HG03103 (cell line): ENCODE data around the gene FSIP1.
A peak's percentile ranks its signal among the peaks of the same experiment; 100 is the strongest.
"Not testable (repeated sequence)": the region's sequence is repeated elsewhere in the genome, so short reads cannot be mapped to it uniquely, and the experiment has no call there.

Experiments used
- ATAC-seq: cut with Tn5 transposase; IDR thresholded peaks from one replicate; pipeline ENCODE4 v1.9.1; 2021; ENCODE audit warnings: low read depth; ENCODE audit not compliant: unreplicated experiment

The FSIP1 gene

DNA sequence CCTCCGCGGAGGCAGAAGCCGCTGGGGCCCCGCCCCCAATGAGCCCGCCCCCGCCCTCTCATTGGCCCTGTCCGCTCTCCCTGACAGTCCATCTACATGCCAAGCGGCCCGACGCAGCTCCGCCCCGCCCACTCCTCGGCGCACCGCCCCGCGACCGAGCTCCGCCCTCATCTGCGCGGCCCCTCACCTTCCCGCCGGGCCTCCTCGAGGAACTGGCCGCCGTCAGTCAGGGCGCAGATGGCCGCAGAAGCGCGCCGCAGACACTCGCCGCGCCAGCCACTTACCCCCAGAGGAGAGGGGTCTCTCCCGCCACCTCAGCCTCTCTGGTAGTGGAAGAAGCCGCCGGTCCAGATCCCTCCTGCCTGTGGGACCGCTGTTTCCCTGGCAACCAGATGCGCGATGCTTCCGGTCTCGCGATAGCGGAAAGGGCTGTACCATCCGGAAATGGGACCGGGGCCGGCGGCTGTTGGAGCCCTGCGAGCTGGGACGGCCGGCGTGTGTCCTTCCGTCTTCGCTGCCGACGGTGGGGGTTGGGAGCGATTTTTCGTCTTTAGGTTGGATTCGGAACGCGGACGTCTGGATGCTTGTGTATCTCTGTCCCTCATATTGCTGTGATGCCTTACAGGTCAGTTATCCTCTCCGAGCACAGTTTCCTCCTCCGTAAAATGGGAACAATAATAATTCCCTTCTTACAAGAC, at the start of gene FSIP1:
TSS of gene FSIP1 (minus strand) at position 401 of the 698 bp plus-strand sequence. CDS start 6,317 bp downstream, outside the sequence.
- peak; percentile 91 for ATAC-seq

DNA sequence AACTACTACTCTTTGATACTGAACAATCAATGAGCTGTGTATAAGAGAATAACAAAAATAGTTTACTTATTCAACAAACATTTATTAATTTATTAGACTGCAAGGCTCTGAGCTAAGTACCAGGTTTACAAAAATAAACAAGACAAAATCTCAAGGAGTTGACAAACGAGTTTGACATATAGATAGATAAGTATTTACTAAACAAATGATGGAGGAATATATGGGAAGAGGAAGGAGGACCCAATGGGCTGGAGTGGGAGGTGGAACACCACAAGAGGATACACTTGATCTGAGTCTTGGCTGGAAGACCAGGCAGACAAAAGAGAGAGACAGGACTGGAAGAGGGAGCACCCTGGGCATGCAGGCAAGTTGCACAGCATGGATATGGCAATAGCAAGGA, 47.5 kb upstream of the FSIP1 start:
- no peak for ATAC-seq

- no peak for ATAC-seq
Observed at GRCh38 chr15:39828374-39828931, 45.8 kb upstream of the FSIP1 start.

- ATAC-seq, result no peak
Observed at GRCh38 chr15:39826975-39827374, 44.3 kb upstream of the FSIP1 start.

DNA sequence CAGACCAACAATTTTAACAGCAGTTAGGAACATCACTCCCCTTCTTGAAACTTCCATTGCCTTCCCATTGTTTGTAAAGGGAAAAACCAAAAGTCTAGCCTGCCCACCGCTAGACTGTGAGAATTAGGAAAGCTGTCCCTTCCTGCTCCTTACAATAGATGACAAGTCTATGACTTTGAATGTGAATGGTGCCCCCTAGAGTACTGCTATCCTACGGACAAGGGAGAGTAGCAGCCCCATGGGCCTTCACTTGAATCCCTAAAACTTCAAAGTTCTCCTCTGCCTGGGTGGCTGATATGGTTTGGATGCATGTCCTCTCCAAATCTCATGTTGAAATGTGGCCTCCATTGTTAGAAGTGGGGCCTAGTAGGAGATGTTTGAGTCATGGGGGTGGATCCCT, 41.0 kb upstream of the FSIP1 start:
- no peak for ATAC-seq

GRCh38 chr15:39820050-39820602, 37.5 kb upstream of the FSIP1 start:
- ATAC-seq, result no peak

DNA sequence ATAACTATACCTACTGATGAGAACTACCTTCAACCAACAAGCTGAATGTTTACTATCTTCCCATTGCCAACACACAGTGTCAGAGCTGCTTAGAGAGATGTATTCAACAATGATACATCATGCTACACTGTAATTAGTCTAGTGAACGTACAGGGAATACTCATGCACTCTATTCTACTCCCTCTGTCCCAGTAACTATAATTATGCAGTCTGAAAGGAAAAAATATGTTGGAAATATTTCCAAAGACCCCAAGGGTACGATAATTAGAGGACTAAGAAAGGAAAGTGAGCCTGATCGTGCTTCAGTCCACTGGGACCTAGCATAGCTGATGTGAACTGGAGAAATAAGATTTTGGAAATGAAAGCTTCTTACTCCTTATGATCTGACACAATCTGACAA, 36.9 kb upstream of the FSIP1 start:
- no peak for ATAC-seq

GRCh38 chr15:39817892-39818291, 35.3 kb upstream of the FSIP1 start:
- ATAC-seq, result no peak

DNA sequence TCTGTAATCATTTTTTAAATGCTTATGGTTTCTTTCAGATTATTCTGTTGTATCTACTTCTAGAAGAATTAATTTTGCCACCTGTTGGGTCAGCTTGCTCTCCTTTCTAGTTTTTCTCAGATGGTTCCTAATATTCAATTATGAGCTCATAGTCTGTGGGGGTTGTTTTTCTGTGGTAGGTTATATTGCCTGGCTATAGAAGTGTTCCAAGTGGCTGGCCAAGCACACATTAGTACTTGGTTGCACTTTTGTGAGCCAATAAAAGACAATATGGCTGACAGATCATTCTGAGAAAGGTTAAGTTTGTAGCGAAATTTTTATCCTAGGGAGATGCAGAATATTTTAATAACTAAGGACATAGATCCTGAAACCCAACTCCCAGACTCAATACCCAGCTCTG, 31.8 kb upstream of the FSIP1 start:
- no peak for ATAC-seq

DNA sequence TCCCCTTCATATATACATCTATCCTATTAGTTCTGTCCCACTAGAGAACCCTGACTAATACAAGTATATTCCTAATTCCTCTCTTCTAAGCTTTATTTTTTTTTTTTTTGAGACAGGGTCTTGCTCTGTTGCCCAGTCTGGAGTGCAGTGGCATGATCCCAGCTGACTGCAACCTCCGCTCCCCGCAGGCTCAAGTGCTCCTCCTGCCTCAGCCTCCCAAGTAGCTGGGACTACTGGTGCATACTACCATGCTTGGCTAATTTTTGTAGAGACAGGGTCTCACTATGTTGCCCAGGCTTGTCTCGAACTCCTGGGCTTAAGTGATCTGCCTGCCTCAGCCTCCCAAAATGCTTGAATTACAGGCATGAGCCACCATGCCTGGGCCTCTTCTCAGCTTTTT, 30.0 kb upstream of the FSIP1 start:
- not testable (repeated sequence) for ATAC-seq

DNA sequence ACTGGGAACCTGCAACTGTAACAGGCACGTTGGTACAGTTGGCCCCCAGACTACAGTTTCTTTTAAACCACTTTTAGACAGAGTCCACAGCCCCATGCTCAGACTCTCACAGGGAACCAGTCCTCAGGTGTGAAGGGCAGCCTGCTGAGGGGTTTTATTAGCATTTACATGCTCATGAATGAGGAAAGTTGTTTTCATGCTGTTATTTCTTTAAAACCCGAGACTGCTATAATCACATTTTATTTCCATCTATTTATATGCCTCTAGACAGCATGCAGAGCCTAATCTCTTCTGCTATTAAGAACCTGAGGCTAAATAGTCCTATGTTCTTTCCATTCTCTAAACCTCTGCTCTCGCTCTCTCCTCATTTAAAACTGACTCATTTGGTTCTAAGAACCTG, 26.3 kb upstream of the FSIP1 start:
- no peak for ATAC-seq

GRCh38 chr15:39807791-39808190, 25.1 kb upstream of the FSIP1 start:
- ATAC-seq, result no peak

DNA sequence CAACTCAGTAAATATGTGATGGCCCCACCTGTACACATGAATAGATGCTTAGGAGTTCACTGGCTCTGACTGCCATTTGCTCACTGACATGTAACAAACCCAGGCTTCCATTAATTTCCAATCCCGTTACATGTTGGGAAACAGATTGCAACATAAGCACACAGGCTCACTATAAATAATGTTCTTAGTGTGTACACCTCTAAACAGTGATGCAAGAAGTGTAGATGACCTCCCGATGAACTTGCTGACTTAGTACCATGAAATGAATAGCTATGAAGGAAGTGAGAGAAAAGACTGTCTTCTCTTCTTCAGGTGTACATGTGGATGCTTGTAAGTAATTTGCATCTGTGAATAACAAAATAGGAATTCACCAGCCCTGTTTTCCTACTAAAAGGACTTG, 21.4 kb upstream of the FSIP1 start:
- peak; percentile 70 for ATAC-seq

DNA sequence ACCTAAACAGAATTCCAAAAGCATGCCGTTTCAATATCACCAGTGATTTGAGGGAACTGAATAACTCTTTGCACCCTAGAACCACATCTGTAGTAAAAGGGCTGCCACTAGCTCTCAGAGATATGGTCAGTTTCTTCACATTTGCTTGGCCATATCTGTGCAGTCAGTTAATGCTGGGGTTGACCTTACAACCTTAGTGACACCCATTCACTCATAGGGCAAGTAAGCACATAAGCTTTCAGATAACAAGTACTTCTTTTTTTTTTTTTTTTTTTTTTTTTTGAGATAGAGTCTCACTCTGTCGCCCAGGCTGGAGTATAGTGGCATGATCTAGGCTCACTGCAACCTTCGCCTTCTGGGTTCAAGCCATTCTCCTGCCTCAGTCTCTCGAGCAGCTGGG, 20.4 kb upstream of the FSIP1 start:
- no peak for ATAC-seq

DNA sequence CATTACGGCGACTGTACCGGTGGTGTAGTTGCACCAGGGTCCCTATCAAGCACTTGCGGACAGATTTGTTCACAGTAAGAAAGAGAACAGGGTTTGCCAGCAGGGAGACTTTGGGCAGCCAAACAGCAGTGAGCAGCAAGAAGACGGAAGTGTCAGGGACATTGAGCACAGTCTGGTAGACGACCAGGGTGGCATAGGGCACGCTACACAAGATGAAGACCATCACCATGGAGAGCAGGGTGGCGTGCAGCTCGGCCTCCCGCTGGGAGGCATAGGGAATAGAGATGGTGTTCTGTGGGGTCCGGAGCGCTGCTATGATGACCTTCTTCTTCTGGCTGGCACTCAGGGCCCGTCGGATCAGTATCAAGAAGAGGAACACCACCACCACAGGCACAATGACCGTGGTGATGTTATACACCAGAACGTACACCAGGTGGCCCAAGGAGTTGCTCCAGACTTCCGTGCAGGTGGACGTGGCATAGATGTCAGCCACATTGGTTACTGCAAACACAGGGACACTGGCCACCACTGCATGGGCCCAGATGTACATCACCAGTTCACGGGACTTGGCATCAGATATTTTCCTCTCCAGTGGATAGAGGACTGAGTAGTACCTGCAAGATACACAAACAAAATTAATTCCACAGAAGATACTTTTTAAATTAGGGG, 19.1 kb upstream of the FSIP1 start:
- no peak for ATAC-seq

DNA sequence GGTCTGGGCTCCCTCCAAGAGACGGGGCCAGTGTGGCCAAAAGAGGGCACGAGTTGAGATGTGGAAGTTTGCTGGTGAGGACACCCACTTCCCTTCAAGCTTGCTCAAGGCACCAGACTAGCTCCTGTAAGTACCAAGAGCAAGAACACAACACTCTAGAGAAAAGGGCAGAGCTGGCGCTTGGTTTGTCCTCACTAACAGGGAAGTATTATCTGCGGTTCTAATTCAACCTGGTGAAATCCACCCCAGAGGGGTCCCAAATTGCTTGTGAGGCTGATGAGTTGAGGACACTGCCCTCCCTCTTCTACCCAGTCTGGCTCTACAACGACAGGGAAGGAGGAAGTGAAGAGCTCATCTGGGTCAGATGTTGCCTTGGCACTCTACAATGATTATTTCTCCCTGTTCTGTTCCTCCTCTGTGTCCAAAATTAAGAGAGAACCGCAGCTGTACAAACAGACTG, 16.9 kb upstream of the FSIP1 start:
- no peak for ATAC-seq

GRCh38 chr15:39798382-39798781, 15.7 kb upstream of the FSIP1 start:
- ATAC-seq, result no peak

- no peak for ATAC-seq
Observed at GRCh38 chr15:39797407-39797806, 14.8 kb upstream of the FSIP1 start.

- ATAC-seq, result no peak
Observed at GRCh38 chr15:39796601-39797000, 14.0 kb upstream of the FSIP1 start.

DNA sequence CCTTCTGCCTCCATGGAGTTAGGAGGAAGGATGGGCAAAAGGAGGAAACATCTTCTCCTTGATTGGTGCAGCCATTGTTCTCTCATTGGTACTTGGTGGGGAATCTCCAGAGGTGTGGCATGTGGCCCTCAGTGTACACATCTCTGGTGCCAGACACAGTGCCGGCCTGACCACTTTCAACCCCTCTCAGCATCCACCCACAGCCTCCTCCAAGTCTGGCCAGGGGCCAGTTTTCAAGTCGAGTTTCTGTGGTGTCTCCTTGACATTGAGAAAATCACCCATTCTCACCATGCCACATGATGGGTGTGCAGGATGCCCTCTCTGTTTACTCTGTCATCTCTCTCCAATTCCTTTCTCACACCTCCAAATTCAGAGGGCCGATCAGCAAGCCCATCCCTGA, 12.8 kb upstream of the FSIP1 start:
- ATAC-seq, result no peak

DNA sequence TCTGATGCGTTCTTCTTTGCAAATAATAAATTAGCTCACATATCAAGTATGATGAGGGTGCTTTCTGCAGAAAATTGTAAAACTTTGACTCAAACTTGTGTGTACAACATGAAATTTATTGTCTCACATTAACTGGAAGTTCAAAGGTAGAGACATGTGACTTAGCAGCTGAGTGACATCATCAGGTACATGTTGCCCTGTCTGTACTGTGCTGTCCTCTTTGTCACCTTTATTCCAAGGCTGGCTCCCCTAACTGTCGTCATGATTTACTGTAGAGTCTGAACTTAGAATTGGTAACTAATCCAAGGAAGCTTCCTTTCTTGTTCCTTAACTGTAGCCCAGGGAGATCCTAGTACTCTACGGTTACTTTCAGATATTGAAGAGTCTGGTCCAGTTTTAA, 12.3 kb upstream of the FSIP1 start:
- ATAC-seq, result no peak

DNA sequence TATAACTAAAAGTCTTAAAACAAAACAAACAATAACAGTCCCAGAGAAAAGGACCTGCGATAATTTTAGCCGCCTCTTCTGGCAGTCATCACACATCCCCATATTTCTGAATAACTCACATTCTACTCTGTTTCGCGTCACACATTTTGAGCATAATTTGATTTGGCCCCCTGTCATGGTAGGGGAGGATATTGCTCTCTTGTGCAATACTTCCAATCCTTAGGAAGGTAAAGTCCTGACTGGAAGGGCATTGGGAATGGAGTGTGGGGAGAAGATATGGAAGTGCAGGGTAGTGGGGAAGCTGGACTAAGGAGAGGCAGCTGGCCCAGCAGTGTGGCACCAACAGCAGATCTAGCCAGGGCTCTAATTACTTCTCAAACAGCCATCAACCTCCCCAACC, 11.3 kb upstream of the FSIP1 start:
- ATAC-seq, result no peak
